HEK293 (cell line): Measurements from ENCODE around the gene NIN.

Experiments used
- CTCF ChIA-PET: fragments of 350-600 bp; formaldehyde crosslinking; extraction: SDS; loops from one replicate; lab custom pipeline; 2021; ENCODE audit warnings: antibody characterized with exemption; lab: Yijun Ruan, JAX
- POLR2A ChIA-PET: fragments of 300-600 bp; formaldehyde crosslinking; extraction: SDS; loops from one replicate; lab custom pipeline; 2020; ENCODE audit warnings: antibody characterized with exemption, inconsistent platforms; lab: Yijun Ruan, JAX
- H3K27ac ChIP-seq: fragments of 200-500 bp; sonication (Bioruptor generic); 2 replicates; pipeline ENCODE4 v1.5.1; 2014; ENCODE audit warnings: low read depth, low read length, control low read depth, inconsistent platforms; ENCODE audit errors: extremely low read depth
- H3K36me3 ChIP-seq, 2 experiments: fragments of 200-500 bp in 1 of 2; sonication (Bioruptor generic) in 1 of 2; 1 replicate in 1 of 2; 2 replicates in 1 of 2; pipeline ENCODE4 v1.5.1; 2014 to 2017; ENCODE audit warnings: inconsistent platforms in 2 of 2, low read length in 2 of 2; ENCODE audit not compliant: control insufficient read depth in 2 of 2, insufficient read depth in 1 of 2
- H3K4me1 ChIP-seq: fragments of 200-500 bp; sonication (Bioruptor generic); 2 replicates; pipeline ENCODE4 v1.5.1; 2014; ENCODE audit warnings: mild to moderate bottlenecking, low read length, inconsistent platforms; ENCODE audit not compliant: control insufficient read depth, insufficient read depth
- H3K4me3 ChIP-seq: 2 replicates; pipeline ENCODE4 v1.5.1; 2011; ENCODE audit warnings: low read depth, mild to moderate bottlenecking, control low read depth, low read length, moderate library complexity
- H3K9me3 ChIP-seq: fragments of 200-500 bp; sonication (Bioruptor generic); 2 replicates; pipeline ENCODE4 v1.5.1; 2014; ENCODE audit warnings: low read depth, low read length, inconsistent platforms; ENCODE audit not compliant: control insufficient read depth, insufficient read depth
- GFI1B ChIP-seq: fragments of 450-650 bp; formaldehyde crosslinking; IDR thresholded peaks from 2 replicates; pipeline ENCODE4 v1.5.1; 2016; ENCODE audit warnings: missing biosample characterization, missing genetic modification characterization
- REPIN1 ChIP-seq: fragments of 450-650 bp; formaldehyde crosslinking; IDR thresholded peaks from 2 replicates; pipeline ENCODE4 v1.5.1; 2017; ENCODE audit warnings: missing biosample characterization, missing genetic modification characterization, low read depth
- SP3 ChIP-seq: fragments of 450-650 bp; formaldehyde crosslinking; IDR thresholded peaks from 2 replicates; pipeline ENCODE4 v1.5.1; 2016; ENCODE audit warnings: missing biosample characterization, missing genetic modification characterization
- WT1 ChIP-seq: fragments of 450-650 bp; formaldehyde crosslinking; IDR thresholded peaks from 2 replicates; pipeline ENCODE4 v1.5.1; 2016; ENCODE audit warnings: missing biosample characterization, missing genetic modification characterization
- ZEB2 ChIP-seq: fragments of 450-650 bp; formaldehyde crosslinking; IDR thresholded peaks from 2 replicates; pipeline ENCODE4 v1.5.1; 2016; ENCODE audit warnings: missing biosample characterization, missing genetic modification characterization
- ZNF140 ChIP-seq: fragments of 450-650 bp; formaldehyde crosslinking; IDR thresholded peaks from 2 replicates; pipeline ENCODE4 v1.5.1; 2016; ENCODE audit warnings: missing biosample characterization, missing genetic modification characterization
- ZNF155 ChIP-seq: fragments of 450-650 bp; formaldehyde crosslinking; IDR thresholded peaks from 2 replicates; pipeline ENCODE4 v1.5.1; 2016; ENCODE audit warnings: missing biosample characterization, missing genetic modification characterization
- ZNF324 ChIP-seq: fragments of 450-650 bp; formaldehyde crosslinking; IDR thresholded peaks from 2 replicates; pipeline ENCODE4 v1.5.1; 2016; ENCODE audit warnings: missing biosample characterization, missing genetic modification characterization
- ZNF404 ChIP-seq: fragments of 450-650 bp; formaldehyde crosslinking; IDR thresholded peaks from 2 replicates; pipeline ENCODE4 v1.5.1; 2017; ENCODE audit warnings: missing biosample characterization, missing genetic modification characterization
- ZNF548 ChIP-seq: fragments of 450-650 bp; formaldehyde crosslinking; IDR thresholded peaks from 2 replicates; pipeline ENCODE4 v1.5.1; 2016; ENCODE audit warnings: missing biosample characterization, missing genetic modification characterization
- ZNF549 ChIP-seq: fragments of 450-650 bp; IDR thresholded peaks from 2 replicates; pipeline ENCODE4 v1.5.1; 2018; ENCODE audit warnings: missing biosample characterization, missing genetic modification characterization, mild to moderate bottlenecking, inconsistent platforms, moderate library complexity
- ZNF585B ChIP-seq: fragments of 450-650 bp; formaldehyde crosslinking; IDR thresholded peaks from 2 replicates; pipeline ENCODE4 v1.5.1; 2016; ENCODE audit warnings: missing biosample characterization, missing genetic modification characterization
- ZNF660 ChIP-seq: fragments of 450-650 bp; IDR thresholded peaks from 2 replicates; pipeline ENCODE4 v1.5.1; 2018; ENCODE audit warnings: missing biosample characterization, mild to moderate bottlenecking, missing genetic modification characterization
- ZNF677 ChIP-seq: fragments of 450-650 bp; IDR thresholded peaks from 2 replicates; pipeline ENCODE4 v1.5.0; 2018; ENCODE audit warnings: missing biosample characterization, mild to moderate bottlenecking, missing genetic modification characterization, moderate library complexity
- ZNF830 ChIP-seq: fragments of 450-650 bp; IDR thresholded peaks from 2 replicates; pipeline ENCODE4 v1.5.0; 2018; ENCODE audit warnings: missing biosample characterization, missing genetic modification characterization, low read depth, mild to moderate bottlenecking, moderate library complexity
- ZNF843 ChIP-seq: fragments of 450-650 bp; formaldehyde crosslinking; IDR thresholded peaks from 2 replicates; pipeline ENCODE4 v1.5.1; 2016; ENCODE audit warnings: missing biosample characterization, missing genetic modification characterization
- TF ChIP-seq, protein P1 (sequence below): fragments of 450-650 bp; formaldehyde crosslinking; IDR thresholded peaks from 2 replicates; pipeline ENCODE4 v1.5.1; 2016; ENCODE audit warnings: missing biosample characterization, missing genetic modification characterization
- TF ChIP-seq, protein P2 (sequence below): fragments of 450-650 bp; formaldehyde crosslinking; IDR thresholded peaks from 2 replicates; pipeline ENCODE4 v1.5.1; 2017; ENCODE audit warnings: missing biosample characterization, missing genetic modification characterization
- TF ChIP-seq, protein P3 (sequence below): fragments of 450-650 bp; formaldehyde crosslinking; IDR thresholded peaks from 2 replicates; pipeline ENCODE4 v1.5.1; 2016; ENCODE audit warnings: missing biosample characterization, missing genetic modification characterization

NIN gene

DNA sequence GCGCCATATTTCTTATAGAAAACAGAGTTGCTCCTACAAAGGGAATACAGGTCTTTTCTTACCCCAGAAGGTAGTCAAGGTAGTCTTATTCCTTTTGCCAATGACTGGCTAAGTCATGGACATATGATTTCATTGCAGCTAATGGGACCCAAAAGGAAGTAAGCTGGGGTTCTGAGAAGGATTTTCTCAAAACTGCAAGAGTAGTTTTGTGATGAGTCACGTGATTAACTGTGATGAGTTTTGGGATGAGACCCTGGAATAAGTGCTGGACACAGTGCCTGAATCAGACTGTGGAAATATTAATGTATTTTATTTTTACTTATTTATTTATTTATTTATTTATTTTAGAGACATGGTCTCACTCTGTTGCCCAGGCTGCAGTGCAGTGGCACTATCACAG, 13.4 kb upstream of the NIN start:
- CTCF ChIA-PET = no interaction called here
- no peak for TF ChIP-seq ZNF549 (tag by site-specific recombination)
- TF ChIP-seq ZNF404 = no peak
- TF ChIP-seq, protein P1, sequence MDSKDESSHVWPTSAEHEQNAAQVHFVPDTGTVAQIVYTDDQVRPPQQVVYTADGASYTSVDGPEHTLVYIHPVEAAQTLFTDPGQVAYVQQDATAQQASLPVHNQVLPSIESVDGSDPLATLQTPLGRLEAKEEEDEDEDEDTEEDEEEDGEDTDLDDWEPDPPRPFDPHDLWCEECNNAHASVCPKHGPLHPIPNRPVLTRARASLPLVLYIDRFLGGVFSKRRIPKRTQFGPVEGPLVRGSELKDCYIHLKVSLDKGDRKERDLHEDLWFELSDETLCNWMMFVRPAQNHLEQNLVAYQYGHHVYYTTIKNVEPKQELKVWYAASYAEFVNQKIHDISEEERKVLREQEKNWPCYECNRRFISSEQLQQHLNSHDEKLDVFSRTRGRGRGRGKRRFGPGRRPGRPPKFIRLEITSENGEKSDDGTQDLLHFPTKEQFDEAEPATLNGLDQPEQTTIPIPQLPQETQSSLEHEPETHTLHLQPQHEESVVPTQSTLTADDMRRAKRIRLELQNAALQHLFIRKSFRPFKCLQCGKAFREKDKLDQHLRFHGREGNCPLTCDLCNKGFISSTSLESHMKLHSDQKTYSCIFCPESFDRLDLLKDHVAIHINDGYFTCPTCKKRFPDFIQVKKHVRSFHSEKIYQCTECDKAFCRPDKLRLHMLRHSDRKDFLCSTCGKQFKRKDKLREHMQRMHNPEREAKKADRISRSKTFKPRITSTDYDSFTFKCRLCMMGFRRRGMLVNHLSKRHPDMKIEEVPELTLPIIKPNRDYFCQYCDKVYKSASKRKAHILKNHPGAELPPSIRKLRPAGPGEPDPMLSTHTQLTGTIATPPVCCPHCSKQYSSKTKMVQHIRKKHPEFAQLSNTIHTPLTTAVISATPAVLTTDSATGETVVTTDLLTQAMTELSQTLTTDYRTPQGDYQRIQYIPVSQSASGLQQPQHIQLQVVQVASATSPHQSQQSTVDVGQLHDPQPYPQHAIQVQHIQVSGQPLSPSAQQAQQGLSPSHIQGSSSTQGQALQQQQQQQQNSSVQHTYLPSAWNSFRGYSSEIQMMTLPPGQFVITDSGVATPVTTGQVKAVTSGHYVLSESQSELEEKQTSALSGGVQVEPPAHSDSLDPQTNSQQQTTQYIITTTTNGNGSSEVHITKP (tag by site-specific recombination) = no peak
- TF ChIP-seq, protein P2, sequence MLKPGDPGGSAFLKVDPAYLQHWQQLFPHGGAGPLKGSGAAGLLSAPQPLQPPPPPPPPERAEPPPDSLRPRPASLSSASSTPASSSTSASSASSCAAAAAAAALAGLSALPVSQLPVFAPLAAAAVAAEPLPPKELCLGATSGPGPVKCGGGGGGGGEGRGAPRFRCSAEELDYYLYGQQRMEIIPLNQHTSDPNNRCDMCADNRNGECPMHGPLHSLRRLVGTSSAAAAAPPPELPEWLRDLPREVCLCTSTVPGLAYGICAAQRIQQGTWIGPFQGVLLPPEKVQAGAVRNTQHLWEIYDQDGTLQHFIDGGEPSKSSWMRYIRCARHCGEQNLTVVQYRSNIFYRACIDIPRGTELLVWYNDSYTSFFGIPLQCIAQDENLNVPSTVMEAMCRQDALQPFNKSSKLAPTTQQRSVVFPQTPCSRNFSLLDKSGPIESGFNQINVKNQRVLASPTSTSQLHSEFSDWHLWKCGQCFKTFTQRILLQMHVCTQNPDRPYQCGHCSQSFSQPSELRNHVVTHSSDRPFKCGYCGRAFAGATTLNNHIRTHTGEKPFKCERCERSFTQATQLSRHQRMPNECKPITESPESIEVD = no peak
- no peak for TF ChIP-seq ZNF660 (tag by site-specific recombination)
- no peak for TF ChIP-seq WT1 (tag by site-specific recombination)
- TF ChIP-seq ZEB2 = no peak
- TF ChIP-seq GFI1B = no peak

DNA sequence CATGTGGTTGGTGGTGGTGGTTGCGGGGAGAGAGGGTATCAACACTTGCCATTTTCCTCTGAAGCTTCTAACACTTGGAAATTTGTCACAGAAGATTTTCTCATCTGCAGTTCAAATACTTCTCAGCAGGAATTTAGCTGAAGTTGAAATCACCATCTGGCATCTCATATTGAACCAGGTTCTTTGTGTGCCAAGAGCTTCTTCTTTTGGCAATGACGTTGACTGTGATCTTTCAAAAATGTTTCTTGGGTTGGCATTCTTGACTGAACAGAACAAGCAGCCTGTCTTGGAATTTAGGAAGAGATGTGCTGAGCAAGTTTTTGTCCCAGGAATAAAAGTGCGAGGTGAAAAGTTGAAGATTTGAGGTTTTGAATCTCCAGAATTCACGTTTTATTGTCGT, 8.7 kb upstream of the NIN start:
- TF ChIP-seq ZNF843 (tag by site-specific recombination) (no peak), ZNF677 (tag by site-specific recombination) (no peak), ZNF830 (tag by site-specific recombination) (no peak), ZNF548 (tag by site-specific recombination) (no peak), ZNF155 (no peak), REPIN1 (tag by site-specific recombination) (no peak), SP3 (tag by site-specific recombination) (no peak), ZNF324 (tag by site-specific recombination) (no peak), ZNF140 (no peak), ZNF585B (tag by site-specific recombination) (no peak)
- TF ChIP-seq, protein P3, sequence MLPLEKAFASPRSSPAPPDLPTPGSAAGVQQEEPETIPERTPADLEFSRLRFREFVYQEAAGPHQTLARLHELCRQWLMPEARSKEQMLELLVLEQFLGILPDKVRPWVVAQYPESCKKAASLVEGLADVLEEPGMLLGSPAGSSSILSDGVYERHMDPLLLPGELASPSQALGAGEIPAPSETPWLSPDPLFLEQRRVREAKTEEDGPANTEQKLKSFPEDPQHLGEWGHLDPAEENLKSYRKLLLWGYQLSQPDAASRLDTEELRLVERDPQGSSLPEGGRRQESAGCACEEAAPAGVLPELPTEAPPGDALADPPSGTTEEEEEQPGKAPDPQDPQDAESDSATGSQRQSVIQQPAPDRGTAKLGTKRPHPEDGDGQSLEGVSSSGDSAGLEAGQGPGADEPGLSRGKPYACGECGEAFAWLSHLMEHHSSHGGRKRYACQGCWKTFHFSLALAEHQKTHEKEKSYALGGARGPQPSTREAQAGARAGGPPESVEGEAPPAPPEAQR = no peak
- CTCF ChIA-PET = interaction anchor here (0.7 kb wide), 1 partner anchor 8 kb away, joined by 3 read pairs; no protein-coding TSS in a partner anchor
- no peaks in the 10 kb centered on the region for H3K9me3 ChIP-seq
- H3K27ac ChIP-seq = no peak overlapping the region
- H3K4me1 ChIP-seq = no peaks in the 10 kb centered on the region
- H3K4me3 ChIP-seq = no peak overlapping the region
- POLR2A ChIA-PET = no interaction called here
- no peaks in the 10 kb centered on the region; a peak in 1 of 3 replicates for H3K36me3 ChIP-seq

More for the DNA sequence above, 13.4 kb upstream of the NIN start:
- Histone ChIP-seq H3K9me3 (no peaks in the 10 kb centered on the region), H3K36me3 (no peaks in the 10 kb centered on the region), H3K4me3 (no peak overlapping the region), H3K27ac (no peak overlapping the region), H3K4me1 (no peaks in the 10 kb centered on the region)
- POLR2A ChIA-PET = no interaction called here
